Nephron progenitor cell (in vitro differentiated cells): ENCODE results near the gene NPC1.

Source experiments
- DNase-seq: peaks from one replicate; pipeline ENCODE4 v3.0.0; 2021
- H3K27ac Mint-ChIP-seq: 2 replicates; pipeline ENCODE4 v1.8.0; 2021; ENCODE audit warnings: mild to moderate bottlenecking, moderate library complexity, mixed read lengths
- H3K27me3 Mint-ChIP-seq: 2 replicates; pipeline ENCODE4 v1.8.0; 2021; ENCODE audit warnings: mild to moderate bottlenecking, low read depth, mixed read lengths; ENCODE audit not compliant: poor library complexity
- H3K36me3 Mint-ChIP-seq: 2 replicates; pipeline ENCODE4 v1.8.0; 2021; ENCODE audit warnings: low read depth, mixed read lengths
- H3K4me1 Mint-ChIP-seq: 2 replicates; pipeline ENCODE4 v1.8.0; 2021; ENCODE audit warnings: mixed read lengths
- H3K4me3 Mint-ChIP-seq: 2 replicates; pipeline ENCODE4 v1.8.0; 2021; ENCODE audit warnings: mild to moderate bottlenecking, moderate library complexity, mixed read lengths
- H3K9me3 Mint-ChIP-seq: 2 replicates; pipeline ENCODE4 v1.8.0; 2021; ENCODE audit warnings: mild to moderate bottlenecking, moderate library complexity, mixed read lengths
- TF ChIP-seq, protein P1 (sequence below): fragments of 200-600 bp; sonication (generic); IDR thresholded peaks from 2 replicates; pipeline ENCODE4 v1.5.0; 2021; ENCODE audit warnings: antibody characterized with exemption

NPC1 gene

DNA sequence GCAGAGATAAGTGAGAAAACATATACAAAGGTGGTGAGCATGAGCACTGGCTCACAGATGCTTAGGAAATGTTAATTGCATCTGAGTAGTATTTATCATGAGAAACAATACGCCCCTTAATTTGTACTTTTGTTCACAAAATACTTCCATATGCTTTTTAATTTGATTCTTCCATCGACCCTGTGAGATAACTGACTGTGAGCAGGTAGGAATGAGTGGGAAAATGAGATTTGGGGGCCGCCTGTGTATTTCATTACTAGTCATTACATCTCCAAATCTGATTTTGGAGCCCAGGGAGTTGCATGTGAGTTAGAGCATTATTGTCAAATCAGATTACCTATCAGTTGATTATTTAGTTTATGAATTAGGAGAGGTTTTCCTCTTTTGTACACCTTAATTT is 36.7 kb upstream of the NPC1 start:
- peaks cover 25% of the 10 kb centered on the region for H3K4me1 Mint-ChIP-seq
- H3K27me3 Mint-ChIP-seq, result peaks cover 52% of the 10 kb centered on the region
- TF ChIP-seq, protein P1, sequence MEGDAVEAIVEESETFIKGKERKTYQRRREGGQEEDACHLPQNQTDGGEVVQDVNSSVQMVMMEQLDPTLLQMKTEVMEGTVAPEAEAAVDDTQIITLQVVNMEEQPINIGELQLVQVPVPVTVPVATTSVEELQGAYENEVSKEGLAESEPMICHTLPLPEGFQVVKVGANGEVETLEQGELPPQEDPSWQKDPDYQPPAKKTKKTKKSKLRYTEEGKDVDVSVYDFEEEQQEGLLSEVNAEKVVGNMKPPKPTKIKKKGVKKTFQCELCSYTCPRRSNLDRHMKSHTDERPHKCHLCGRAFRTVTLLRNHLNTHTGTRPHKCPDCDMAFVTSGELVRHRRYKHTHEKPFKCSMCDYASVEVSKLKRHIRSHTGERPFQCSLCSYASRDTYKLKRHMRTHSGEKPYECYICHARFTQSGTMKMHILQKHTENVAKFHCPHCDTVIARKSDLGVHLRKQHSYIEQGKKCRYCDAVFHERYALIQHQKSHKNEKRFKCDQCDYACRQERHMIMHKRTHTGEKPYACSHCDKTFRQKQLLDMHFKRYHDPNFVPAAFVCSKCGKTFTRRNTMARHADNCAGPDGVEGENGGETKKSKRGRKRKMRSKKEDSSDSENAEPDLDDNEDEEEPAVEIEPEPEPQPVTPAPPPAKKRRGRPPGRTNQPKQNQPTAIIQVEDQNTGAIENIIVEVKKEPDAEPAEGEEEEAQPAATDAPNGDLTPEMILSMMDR, result no peak
- H3K27ac Mint-ChIP-seq, result no peak overlapping the region
- DNase-seq, result no peak
- no peak overlapping the region for H3K4me3 Mint-ChIP-seq
- no peaks in the 10 kb centered on the region for H3K9me3 Mint-ChIP-seq
- no peaks in the 10 kb centered on the region for H3K36me3 Mint-ChIP-seq

DNA sequence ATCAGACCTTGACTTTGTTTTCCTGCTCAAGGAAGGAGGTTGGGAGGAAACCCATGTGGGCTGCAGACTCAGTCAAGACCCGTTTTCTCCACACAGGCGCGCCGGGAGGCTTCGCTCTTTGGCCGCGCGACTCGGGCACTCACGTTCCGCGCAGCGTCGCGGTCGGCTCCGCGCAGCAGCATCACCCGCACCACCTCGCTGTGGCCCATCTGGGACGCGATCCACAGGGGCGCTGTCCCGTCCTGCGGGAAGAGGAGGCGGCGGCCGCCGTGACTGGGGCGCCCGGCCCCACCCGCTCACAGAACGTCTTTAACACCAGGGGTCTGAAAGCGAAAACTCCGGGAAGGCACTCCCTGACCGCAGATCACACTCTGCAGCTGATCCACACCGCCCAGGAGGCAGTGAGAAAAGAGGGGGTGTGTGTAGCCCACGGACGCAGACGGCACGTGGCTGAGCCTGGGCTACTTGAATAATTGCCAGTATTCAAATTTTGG is 33.1 kb upstream of the NPC1 start:
- no peaks in the 10 kb centered on the region for H3K36me3 Mint-ChIP-seq
- H3K27ac Mint-ChIP-seq, result no peak overlapping the region
- DNase-seq, result peak; percentile 63
- TF ChIP-seq, protein P1, result no peak
- H3K4me1 Mint-ChIP-seq, result peaks cover 19% of the 10 kb centered on the region
- peak overlapping the region; percentile 80 for H3K4me3 Mint-ChIP-seq
- H3K27me3 Mint-ChIP-seq, result peaks cover 65% of the 10 kb centered on the region
- no peaks in the 10 kb centered on the region for H3K9me3 Mint-ChIP-seq

DNA sequence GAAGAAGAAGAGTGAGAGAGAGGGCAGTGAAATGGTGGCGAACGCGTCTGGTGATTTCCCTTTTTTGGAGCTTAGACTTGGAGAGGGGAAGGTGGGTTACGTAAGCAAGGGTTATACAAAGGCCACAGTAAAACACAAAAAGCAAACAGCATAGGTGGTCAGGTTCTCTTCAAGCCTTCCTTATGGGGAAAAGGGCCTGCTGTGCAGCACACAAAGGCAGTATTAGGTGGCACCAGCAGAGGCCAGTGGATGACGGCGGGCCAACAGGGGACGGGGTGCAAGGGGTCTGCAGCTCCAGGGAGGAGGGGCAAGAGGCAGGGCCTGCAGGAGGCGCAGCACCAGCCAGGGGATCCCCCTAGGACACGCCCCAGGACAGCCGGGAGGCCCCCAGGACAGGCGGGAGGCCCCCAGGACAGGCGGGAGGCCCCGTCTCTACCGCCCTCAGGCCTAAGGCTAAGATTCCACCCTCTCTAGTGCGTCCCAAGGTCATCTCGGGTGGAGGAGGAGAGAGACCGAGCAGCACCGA is 32.6 kb upstream of the NPC1 start:
- peak; percentile 42 for DNase-seq
- TF ChIP-seq, protein P1, result no peak
- Mint-ChIP-seq H3K4me3 (peak overlapping the region; percentile 80), H3K36me3 (no peaks in the 10 kb centered on the region), H3K4me1 (peaks cover 19% of the 10 kb centered on the region), H3K27me3 (peaks cover 65% of the 10 kb centered on the region), H3K9me3 (no peaks in the 10 kb centered on the region), H3K27ac (no peak overlapping the region)

DNA sequence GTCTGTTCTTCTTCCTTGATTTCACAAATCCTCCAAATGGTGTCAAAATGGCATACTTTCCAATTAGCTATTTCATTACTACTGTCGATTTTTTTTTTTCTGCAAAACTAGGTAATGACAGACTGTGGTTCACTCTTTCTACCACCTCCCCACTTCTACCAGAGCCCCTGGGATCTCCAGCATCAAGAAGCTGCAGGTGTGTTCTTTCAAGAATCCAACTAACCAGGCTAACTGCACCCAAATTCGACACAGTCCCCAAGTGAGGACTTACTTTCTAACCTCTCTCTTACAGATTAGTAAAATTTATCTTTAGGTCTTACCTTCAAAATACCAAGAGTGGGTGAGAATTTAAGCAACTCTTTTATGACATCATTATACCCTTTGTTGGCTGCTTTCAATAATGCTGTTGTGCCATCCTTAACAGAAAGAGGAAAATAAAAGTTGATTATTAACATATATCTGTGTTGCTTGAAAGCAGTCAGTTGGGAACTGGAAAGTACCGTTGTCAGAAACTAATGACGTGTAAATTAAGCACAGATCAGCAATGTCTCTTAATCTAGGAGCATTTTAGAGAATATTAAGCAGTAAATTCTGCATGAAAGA is 31.2 kb upstream of the NPC1 start:
- H3K4me3 Mint-ChIP-seq, result no peak overlapping the region
- H3K27ac Mint-ChIP-seq, result no peak overlapping the region
- no peak for DNase-seq
- H3K27me3 Mint-ChIP-seq, result peaks cover 59% of the 10 kb centered on the region
- peaks cover 19% of the 10 kb centered on the region for H3K4me1 Mint-ChIP-seq
- H3K36me3 Mint-ChIP-seq, result no peaks in the 10 kb centered on the region
- TF ChIP-seq, protein P1, result no peak
- H3K9me3 Mint-ChIP-seq, result no peaks in the 10 kb centered on the region

DNA sequence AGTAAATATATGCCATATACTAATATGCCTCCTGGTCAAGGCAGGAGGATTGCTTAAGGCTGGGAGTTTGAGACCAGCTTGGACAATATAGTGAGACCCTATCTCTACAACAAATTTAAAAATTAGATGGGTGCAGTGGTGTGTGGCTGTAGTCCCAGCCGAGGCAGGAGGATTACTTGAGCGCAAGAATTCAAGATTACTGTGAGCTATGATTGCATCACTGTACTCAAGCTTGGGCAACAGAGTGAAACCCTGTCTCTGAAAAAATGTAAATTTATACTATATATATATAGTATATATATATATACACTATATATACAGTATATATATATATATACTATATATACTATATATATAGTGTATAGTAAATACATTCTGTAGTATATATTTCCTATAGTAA is 30.0 kb upstream of the NPC1 start:
- TF ChIP-seq, protein P1, result no peak
- DNase-seq, result no peak
- Mint-ChIP-seq H3K4me3 (no peak overlapping the region), H3K36me3 (no peaks in the 10 kb centered on the region), H3K27me3 (peaks cover 55% of the 10 kb centered on the region), H3K27ac (no peak overlapping the region), H3K4me1 (peaks cover 19% of the 10 kb centered on the region), H3K9me3 (no peaks in the 10 kb centered on the region)

DNA sequence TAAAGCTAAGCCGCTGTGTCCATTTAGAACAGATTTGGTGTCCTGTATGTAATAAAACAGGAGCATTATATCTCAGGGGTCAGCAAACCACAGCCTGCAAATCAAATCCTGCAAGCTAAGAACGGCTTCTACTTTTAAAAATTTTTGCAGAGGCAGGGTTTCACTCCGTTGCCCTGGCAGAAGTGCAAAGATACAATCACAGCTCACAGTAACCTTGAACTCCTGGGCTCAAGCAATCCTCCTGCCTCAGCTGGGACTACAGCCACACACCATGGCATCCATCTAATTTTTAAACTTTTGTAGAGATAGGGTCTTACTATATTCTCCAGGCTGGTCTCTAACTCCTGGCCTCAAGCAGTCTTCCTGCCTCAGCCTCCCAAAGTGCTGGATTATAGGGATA is 28.6 kb upstream of the NPC1 start:
- TF ChIP-seq, protein P1, result no peak
- no peak for DNase-seq
- Mint-ChIP-seq H3K27ac (no peak overlapping the region), H3K4me1 (peaks cover 13% of the 10 kb centered on the region), H3K27me3 (peaks cover 41% of the 10 kb centered on the region), H3K9me3 (no peaks in the 10 kb centered on the region), H3K36me3 (no peaks in the 10 kb centered on the region), H3K4me3 (no peak overlapping the region)
